Ishikawa (cell line): ENCODE data around the gene HEY2.

Experiments used
- CEBPB ChIP-seq: IDR thresholded peaks from 2 replicates; pipeline ENCODE4 v1.6.1; 2012
- CREB1 ChIP-seq: IDR thresholded peaks from 2 replicates; pipeline ENCODE4 v1.6.1; 2012; ENCODE audit warnings: low read depth
- EGR1 ChIP-seq: IDR thresholded peaks from 2 replicates; pipeline ENCODE4 v1.6.1; 2012
- EP300 ChIP-seq: IDR thresholded peaks from 2 replicates; pipeline ENCODE4 v1.6.1; 2012; ENCODE audit warnings: borderline replicate concordance
- FOXM1 ChIP-seq: IDR thresholded peaks from 2 replicates; pipeline ENCODE4 v1.6.1; 2012; ENCODE audit warnings: low read depth, borderline replicate concordance
- MAX ChIP-seq: IDR thresholded peaks from 2 replicates; pipeline ENCODE4 v1.6.1; 2012
- NFIC ChIP-seq: IDR thresholded peaks from 2 replicates; pipeline ENCODE4 v1.6.1; 2012
- RAD21 ChIP-seq: IDR thresholded peaks from 2 replicates; pipeline ENCODE4 v1.6.1; 2012; ENCODE audit warnings: low read depth
- REST ChIP-seq: IDR thresholded peaks from 2 replicates; pipeline ENCODE4 v1.6.1; 2012; ENCODE audit warnings: low read depth, mild to moderate bottlenecking
- TAF1 ChIP-seq: IDR thresholded peaks from 2 replicates; pipeline ENCODE4 v1.6.1; 2012; ENCODE audit warnings: low read depth, mild to moderate bottlenecking
- TCF12 ChIP-seq: IDR thresholded peaks from 2 replicates; pipeline ENCODE4 v1.6.1; 2012; ENCODE audit warnings: low read depth
- TEAD4 ChIP-seq: IDR thresholded peaks from 2 replicates; pipeline ENCODE4 v1.6.1; 2012
- USF1 ChIP-seq: IDR thresholded peaks from 2 replicates; pipeline ENCODE4 v1.6.1; 2012
- YY1 ChIP-seq: IDR thresholded peaks from 2 replicates; pipeline ENCODE4 v1.6.1; 2012; ENCODE audit warnings: low read depth
- ZBTB7A ChIP-seq: IDR thresholded peaks from 2 replicates; pipeline ENCODE4 v1.6.1; 2012; ENCODE audit warnings: low read depth

Gene HEY2

GRCh38 chr6:125759959-125760457 lies 10.6 kb downstream of the HEY2 start:
- TF ChIP-seq TEAD4: no peak

- TF ChIP-seq TAF1: no peak
- TF ChIP-seq TCF12: no peak
- TF ChIP-seq REST: no peak
- no peak for TF ChIP-seq NFIC
Measured at GRCh38 chr6:125764121-125764671, 14.8 kb downstream of the HEY2 start.

- TF ChIP-seq USF1: no peak
- no peak for TF ChIP-seq REST
- TF ChIP-seq TCF12: no peak
- no peak for TF ChIP-seq FOXM1
- no peak for TF ChIP-seq EGR1
- no peak for TF ChIP-seq NFIC
- TF ChIP-seq EP300: no peak
- no peak for TF ChIP-seq CEBPB
- no peak for TF ChIP-seq TAF1
- no peak for TF ChIP-seq MAX
- TF ChIP-seq TEAD4: no peak
- no peak for TF ChIP-seq ZBTB7A
- no peak for TF ChIP-seq YY1
- TF ChIP-seq RAD21: no peak
- TF ChIP-seq CREB1: no peak
Measured at GRCh38 chr6:125765944-125766343, 16.5 kb downstream of the HEY2 start.

- TF ChIP-seq CEBPB (no peak), YY1 (no peak), EGR1 (no peak), CREB1 (no peak), REST (no peak), TEAD4 (no peak), ZBTB7A (no peak), FOXM1 (no peak), MAX (no peak), NFIC (no peak), TAF1 (no peak), RAD21 (no peak), EP300 (no peak), TCF12 (no peak), USF1 (no peak)
Measured at GRCh38 chr6:125766641-125767040, 17.2 kb downstream of the HEY2 start.

- TF ChIP-seq EP300: no peak
- no peak for TF ChIP-seq TAF1
- TF ChIP-seq MAX: no peak
- no peak for TF ChIP-seq FOXM1
- TF ChIP-seq CREB1: no peak
- no peak for TF ChIP-seq USF1
- no peak for TF ChIP-seq YY1
- TF ChIP-seq RAD21: no peak
- no peak for TF ChIP-seq NFIC
- TF ChIP-seq ZBTB7A: no peak
- no peak for TF ChIP-seq REST
- no peak for TF ChIP-seq TCF12
- no peak for TF ChIP-seq EGR1
- TF ChIP-seq CEBPB: no peak
- no peak for TF ChIP-seq TEAD4
Measured at GRCh38 chr6:125769147-125769783, 19.8 kb downstream of the HEY2 start.
